ENCODE data around the gene HEYL.
"Not testable (repeated sequence)": the region's sequence is repeated elsewhere in the genome, so short reads cannot be mapped to it uniquely, and the experiment has no call there.

Gene HEYL

DNA sequence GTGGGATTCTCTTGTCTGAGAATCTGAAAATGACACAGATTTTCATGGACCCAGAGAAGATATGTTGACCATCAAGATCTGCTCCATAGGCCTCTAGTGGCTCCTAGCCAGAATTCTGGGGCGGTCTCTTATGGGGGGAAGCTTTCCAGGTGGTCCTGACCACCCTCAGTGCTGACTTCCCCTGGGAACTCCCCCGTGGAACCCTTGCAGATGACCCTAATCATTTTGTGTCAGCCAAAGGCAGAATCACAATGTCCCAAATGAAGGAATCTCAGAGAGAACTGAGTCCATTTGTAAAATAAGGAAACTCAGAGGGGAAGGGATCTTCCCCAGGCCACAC is 3.6 kb downstream of the HEYL start:
- DNase-seq = no peak

DNA sequence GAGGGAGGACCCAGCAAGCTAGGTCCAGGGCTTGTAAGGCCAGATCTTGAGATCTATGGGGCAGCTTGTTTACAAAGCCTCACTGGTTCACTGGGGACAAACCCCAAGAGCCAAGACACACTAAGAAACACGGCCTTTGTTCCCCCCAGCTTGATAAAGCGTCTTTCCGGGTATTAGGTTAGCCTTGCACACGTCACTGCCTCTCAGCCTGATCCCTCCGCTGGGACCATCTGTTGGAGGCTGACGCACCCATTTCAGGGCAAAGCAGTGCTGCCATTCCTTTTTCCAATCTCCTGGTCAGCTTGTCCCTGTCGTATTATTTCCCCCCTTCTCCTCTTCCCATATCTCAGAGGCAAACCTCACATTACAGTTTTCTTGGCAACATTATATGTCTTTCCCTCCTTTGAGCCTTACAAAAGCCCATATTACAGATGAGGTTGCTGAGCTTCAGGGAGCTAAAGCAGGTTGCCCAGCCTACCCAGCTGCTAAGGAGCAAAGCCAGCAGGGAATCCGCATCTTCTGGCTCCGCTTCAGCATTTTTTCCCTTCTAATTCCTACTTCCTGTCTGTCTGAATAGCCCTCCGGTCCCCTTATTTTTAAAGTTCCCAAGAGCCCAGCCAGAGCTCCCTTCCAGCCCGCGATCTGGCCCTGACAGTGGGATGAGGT is 4.1 kb downstream of the HEYL start:
- DNase-seq = no peak

GRCh38 chr1:39633422-39633821 is 6.0 kb downstream of the HEYL start:
- DNase-seq = no peak

DNA sequence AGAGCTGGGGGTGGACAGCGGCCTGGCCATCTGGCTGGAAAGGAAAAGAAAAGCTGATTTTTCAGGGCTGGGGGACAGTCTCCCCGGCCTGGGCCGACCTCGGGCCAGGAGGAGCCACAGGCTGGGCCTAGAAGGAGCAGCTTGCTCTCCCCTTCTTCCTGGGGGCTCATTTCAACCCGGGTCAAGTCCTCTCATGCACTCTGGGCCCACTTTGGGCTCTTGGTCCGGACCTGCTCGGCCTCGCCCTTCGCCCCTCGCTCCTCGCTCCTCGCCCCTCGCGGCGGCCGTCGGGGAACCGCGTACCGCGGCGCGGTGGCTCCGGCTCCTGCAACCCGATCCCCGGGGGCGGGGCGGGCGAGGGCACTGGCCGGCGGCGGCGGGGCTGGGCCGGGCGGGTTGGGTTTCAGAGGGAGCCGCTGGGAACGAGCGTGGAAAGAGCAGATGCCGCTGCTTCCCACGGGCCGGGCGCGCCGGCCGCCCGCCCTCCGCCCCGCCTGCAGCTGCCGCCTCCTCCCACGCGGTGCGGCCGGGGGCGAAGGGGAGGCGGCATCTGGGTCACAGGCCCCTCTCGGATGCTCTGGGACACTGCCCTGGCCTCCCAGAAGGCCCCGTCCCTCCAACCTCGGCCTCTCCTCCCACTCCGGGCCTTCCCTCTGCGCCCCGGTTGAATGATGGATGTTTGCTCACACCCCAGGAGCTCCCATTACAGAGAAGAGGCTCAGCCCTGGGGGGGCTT is 6.6 kb downstream of the HEYL start:
- no peak for DNase-seq

- DNase-seq = no peak
These were observed 7.1 kb downstream of the HEYL start for GRCh38 chr1:39632323-39632681.

DNA sequence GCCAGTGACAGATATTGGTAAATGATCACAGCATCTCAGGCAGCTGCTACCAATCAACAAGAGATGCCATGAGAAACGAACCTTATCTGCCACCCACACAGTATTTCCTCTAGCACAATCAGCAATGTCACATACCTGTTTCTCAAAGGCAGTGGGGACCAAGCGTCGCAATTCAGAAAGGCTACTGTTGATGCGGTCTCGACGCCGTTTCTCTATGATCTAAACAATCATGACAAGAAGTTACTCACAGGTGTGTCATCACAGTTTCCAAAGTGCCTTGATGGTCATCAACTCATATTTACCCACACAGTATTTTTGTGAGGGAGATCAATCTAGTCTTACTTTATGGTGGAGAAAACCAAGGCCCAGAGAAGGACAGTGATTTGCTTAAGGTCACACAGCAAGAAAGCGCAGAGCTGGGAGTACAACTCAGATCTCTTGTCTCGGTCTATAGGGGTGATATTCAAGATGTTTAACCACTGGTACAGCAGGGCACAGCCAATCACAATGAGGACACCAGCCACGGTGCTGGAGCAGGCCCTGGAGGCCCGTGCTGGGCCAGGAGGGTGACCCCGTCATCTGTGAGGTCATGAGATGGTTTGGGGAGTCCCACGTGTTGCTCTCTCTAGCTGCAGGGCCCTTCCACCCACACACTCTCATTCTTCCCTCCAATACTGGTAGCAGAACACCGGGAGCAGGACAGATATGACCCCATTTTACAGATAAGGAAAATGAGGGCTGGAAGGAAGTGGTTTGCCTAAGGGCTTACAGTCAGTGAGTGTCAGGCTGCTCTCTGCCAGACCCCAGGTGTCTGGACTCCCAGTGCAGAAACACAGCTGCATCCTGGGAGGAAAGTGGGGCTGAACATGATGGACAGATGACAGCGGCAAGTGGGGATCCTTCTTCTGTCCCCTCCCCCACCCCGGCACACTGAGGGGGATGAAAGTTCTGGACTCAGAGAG is 7.8 kb downstream of the HEYL start:
- DNase-seq = no peak

DNA sequence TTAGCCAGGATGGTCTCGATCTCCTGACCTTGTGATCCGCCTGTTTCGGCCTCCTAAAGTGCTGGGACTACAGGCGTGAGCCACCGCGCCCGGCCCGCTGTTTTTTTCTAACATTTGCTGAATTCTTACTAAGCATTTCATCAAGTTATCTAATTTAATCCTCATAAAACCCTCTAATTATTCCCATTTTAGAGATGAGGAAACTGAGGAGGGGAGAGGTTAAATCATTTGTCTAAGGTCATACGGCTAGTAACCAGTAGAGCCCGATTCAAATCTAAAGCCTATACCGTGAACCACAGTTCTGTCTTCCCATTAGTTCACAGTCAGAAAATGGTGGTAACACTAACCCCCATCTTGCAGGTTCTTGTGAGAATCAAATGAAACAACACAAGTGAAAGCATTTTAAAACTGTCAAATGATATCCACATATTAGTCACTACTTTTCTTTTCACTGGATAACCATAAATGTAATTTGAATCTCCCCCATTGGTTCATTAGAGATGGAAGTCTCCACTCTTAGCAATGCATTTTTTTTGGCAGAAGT is 10.6 kb downstream of the HEYL start:
- no peak for DNase-seq

- DNase-seq = no peak
These were observed 12.8 kb downstream of the HEYL start for GRCh38 chr1:39626646-39627045.

- no peak for DNase-seq
These were observed 13.8 kb downstream of the HEYL start for GRCh38 chr1:39625462-39626273.

DNA sequence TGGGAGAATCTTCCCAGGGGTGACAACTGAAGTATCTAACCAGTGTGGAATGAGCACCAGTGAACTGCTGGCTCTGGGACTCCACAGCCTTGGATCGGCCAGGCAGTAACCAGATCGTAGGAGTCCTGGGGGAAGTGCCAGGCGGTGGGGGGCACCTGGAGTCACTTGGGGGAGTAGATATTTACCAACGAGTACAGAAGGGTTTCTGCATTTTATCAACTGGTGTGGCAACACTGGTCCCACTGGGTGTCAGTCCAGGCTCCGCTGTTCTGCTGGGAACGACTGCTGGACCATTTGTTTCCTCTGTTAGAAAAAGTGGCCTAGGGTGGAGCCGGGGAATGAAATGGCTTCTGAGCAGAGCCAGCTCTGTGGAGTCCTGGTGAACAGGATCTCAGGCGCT is 14.4 kb downstream of the HEYL start:
- no peak for DNase-seq

DNA sequence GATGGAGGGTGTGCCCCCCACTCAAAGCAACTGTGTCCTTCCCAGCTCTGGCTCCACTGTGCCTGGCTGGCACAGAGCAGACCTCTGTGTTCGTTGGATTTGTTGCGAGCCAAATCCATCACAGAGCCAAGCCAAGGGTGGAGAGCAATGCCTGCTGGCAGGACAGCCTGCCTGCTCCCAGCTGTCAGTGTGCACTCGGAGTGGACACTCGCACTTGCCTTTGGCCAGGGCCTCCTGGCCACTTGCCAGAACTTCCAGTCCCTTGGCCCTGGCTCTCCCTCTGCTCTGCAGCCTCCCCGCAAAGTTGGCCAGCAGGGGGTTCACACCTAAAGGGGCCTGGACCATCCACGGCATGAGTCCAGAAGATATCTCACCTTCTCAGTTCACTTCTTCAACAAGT is 16.4 kb downstream of the HEYL start:
- no peak for DNase-seq

- no peak for DNase-seq
These were observed 17.0 kb downstream of the HEYL start for GRCh38 chr1:39622427-39622826.

DNA sequence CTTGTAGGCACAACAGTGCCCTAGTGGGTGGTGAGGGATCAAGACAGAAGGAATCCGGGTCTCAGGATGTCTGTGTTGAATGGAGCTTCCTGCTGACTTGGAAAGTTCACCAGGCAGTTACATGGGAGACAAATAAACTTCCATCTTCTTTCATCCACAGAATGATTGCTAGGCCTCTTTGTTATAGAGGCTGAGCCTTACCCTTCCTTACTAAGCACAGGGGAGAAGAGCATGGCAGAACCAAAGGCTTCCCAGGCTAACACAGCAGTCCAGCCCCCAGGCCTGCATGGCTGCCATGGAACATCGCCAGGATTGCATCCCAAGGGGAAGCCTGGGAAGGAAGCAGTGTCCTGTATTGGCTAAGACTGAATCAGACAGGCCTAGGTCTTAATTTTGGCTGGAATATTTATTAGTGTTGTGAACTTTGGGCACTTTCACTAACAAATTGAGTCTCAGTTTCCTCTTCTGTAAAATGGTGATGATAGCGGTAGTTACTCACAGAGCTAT is 18.7 kb downstream of the HEYL start:
- DNase-seq = no peak

- no peak for DNase-seq
These were observed 21.9 kb downstream of the HEYL start for GRCh38 chr1:39617488-39618049.

- no peak for DNase-seq
These were observed 24.3 kb downstream of the HEYL start for GRCh38 chr1:39615086-39615673.

GRCh38 chr1:39614488-39614887 is 25.0 kb downstream of the HEYL start:
- DNase-seq = no peak

- no peak for DNase-seq
These were observed 26.2 kb downstream of the HEYL start for GRCh38 chr1:39613250-39613649.

DNA sequence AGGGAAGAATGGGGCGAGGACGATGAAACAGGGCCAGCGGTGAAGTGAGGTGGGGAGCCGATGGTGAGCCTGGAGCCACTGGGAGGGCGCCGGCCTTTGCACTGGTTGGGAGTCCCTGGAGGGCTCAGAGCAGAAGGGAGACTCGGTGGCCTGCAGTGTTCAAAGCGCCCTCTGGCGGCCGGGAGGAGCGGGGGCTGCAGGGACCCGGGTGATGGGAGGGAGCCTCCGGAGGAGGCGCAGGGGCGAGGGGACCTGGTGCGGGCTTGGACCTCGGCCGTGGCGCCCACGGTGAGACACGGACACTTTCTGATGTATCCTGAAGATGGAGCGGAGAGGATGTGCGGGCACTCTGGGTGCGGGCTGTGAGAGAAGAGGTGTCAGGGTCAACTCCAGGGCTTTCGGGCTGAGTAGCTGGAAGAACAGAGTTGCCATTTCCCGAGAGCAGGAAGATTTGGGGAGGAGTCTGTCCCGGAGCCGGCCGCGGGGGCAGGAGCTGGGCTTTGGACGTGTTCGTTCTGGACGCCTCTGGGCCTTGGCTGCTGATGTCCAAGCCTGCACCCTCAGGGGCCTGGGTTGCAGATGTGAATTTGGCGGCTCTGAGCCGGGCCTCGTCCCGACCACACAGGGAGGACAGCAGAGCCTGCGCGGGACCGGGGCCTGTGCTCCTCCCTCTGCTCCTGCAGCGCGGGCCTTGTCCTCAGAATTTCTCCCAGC is 29.7 kb downstream of the HEYL start:
- peak; percentile 65 to 70 (median 68) for DNase-seq

- DNase-seq = no peak
These were observed 30.5 kb downstream of the HEYL start for GRCh38 chr1:39608921-39609320.

GRCh38 chr1:39603677-39604076 is 35.8 kb downstream of the HEYL start:
- DNase-seq = not testable (repeated sequence)
